Mucosa of gallbladder (tissue), 1 donor: Measurements from ENCODE around the gene VWA3A. TPM values are rescaled to one million over a fixed set of nuclear protein-coding genes. Genes with fewer than 3 reads are reported as not detected.
"Not testable (repeated sequence)": the region's sequence is repeated elsewhere in the genome, so short reads cannot be mapped to it uniquely, and the experiment has no call there.

Experiments used
- DNase-seq: peaks from one replicate; pipeline ENCODE4 v3.0.0-alpha.2; 2020; ENCODE audit warnings: low spot score
- total RNA-seq: library from RNA; stranded (reverse); gene quantifications from one replicate; pipeline ENCODE4 v1.2.1, GENCODE V29; 2021
- donor health status: DM: no; HTN: no; CAD: no.

Gene VWA3A
- total RNA-seq, 1 donor from 2014 or later: 0.32 TPM

DNA sequence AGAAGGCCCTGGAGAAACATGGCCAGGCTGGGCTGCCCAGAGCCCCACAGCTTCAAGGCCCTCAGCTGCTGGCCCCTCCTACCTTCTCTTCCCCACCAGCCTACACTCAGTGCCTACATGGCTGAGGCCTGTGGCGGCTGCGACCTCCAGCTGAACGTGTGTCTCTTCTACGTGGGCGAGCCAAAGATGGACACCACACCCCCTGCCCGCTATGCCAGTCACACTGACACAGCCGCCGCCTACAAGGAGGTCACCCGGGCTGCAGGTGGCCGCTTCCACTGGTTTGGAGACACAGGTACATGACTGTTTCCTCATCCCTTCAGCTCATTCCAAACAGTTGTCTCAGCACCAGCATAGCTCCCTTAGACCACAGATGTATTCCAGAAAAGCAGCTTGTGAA, 40.5 kb downstream of the VWA3A start:
- no peak for DNase-seq

DNA sequence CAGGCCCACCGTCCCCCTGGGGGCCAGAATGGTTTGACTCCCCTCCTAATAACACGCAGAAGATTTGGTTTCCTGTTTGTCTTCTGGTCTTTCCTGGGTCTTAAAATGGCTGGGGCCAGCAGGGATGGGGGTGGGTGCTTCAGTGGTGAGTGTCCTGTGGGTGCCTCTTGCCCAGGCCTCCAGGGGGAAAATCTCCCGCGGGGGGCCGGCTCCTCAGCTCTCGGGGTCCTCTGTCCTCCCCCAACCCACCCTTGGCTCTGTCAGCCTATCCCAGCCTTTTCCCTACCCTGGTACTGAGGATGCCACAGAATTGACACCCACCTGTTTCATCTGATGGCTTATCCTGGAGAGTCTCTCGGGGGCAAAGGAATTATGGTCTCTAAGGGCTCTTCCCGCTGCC, 46.1 kb downstream of the VWA3A start:
- no peak for DNase-seq

DNA sequence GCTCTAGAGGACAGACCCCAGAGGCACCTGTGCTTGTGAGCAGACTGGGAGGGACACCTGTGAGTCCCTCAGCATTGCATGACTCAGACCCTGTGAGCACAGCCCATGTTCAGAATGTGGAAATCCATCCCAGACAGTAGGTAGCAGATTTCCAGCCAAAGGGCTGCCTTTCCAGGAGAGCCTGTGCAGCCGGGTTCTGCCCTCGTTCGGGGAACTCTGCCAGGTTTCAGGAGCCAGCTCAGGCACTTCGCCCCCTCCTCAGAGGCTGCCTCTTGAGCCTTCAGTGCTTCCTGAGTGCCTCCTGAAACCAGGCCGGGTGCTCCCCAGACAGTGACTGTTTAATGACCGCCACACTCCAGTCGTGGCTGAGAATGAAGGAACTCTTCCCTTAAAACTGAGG, 46.7 kb downstream of the VWA3A start:
- DNase-seq: no peak

DNA sequence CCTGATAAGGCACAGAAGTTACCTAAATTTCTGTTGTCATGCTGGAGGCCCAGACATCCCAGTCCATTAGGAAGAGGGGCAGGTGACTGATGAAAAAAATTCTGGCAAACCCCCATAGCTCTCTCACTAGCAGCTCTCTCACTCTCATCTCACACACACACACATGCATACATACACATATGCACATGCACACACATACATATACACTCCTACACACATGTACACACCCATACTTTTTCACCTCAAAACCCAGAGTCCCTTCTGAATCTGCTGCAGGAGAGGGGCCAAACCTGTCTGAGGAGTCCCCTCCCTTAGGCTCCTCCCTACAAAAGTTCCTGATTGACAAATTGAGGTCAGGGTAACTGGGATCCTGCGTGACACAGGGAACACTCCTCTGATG, 47.4 kb downstream of the VWA3A start:
- no peak for DNase-seq

DNA sequence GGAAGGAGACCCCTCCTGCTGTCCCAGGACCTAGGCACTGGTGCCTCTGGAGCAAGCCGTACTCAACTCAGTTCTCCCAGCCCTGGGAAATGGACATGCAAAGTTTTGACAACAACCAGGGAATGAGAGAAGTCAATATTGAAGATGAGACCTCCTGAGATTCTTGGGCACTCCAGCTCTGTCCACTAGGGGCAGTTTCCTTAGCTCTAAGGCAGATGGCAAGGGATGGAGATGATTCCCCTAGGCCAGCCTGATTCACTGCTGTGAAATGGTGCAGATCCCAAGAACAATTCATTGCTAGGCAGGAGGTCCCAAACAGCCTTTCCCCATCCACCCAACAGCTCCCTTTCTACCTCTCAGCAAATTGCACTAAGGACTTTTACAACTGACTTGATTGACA, 49.4 kb downstream of the VWA3A start:
- no peak for DNase-seq

DNA sequence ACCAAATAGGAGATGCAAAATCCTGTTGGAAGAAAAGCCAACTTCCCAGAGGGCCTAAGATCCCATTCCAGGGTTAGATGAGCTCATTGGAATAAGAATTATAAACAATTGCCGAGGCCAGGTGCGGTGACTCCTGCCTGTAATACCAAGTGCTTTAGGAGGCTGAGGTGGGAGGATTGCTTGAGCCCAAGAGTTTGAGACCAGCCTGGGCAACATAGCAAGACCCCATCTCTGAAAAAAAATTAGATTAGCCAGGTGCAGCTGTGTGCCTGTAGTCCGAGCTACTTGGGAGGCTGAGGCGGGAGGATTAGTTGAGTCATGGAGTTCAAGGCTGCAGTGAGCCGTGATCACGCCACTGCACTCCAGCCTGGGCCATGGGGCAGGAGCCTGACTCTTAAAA, 52.2 kb downstream of the VWA3A start:
- no peak for DNase-seq

DNA sequence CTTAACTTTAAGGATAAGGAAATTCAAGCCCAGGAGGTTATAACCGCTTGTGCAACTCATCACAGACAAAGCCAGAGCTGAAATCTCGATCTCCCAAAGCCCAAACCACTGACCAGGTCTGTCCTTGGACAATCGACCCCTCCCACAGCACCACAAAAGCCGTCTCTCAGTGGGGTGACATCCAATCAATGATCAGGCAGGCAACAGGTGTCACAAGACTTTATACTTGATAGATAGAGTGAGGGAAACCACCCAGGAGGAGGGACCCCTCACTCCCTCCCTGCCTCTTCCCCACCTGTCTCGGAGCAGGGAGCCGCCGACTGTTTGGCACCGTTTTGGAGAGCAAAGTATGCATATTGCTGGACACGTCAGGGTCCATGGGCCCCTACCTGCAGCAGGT, 55.5 kb downstream of the VWA3A start:
- no peak for DNase-seq

DNA sequence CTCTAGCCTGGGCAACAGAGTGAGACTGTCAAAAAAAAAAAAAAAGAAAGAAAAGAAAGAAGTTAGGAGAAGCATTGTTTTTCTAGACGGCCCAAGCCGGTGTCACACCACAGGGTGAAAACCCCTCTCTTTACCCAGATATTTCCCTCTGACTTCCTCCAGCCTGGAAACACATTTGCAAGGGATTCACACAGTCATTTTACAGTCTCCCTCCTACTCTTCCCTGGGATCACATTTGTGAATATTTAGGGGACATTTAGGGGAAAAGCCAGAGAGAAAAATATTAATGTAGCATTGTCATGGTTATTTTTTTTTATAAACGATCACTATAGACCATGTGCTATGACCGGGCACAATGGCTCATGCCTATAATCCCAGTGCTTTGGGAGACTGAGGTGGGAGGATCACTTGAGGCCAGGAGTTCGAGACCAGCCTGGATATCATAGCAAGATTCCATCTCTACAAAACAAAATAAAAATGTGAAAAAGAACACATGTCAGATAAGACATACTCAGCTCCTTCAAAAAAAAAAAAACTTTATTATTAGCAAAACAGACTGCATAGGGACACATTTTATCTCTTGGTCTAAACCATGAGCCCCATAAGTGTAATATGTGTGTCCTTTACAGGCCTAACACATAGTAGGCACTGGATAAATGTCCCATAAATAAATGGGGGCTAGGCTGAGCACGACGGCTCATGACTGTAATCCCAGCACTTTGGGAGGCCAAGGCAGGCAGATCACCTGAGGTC, 59.1 kb downstream of the VWA3A start:
- no peak for DNase-seq

DNA sequence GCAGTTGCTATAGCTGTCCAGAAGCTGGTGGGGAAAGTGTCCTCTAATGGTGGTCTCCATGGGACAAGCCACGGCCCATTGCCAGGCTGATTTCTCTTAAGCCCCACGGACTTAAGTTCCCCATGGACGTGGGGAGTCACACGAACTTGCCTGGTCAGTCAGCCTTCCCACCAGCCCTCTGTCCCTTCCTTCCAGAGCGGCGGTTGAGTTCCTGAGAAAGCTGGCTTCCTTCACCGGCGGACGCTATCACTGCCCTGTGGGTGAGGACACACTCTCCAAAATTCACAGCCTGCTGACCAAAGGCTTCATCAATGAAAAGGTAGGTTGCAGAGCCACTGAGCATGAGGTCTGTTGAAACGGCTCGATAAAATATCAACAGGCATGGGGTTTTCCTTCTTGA, 60.0 kb downstream of the VWA3A start:
- DNase-seq: no peak

DNA sequence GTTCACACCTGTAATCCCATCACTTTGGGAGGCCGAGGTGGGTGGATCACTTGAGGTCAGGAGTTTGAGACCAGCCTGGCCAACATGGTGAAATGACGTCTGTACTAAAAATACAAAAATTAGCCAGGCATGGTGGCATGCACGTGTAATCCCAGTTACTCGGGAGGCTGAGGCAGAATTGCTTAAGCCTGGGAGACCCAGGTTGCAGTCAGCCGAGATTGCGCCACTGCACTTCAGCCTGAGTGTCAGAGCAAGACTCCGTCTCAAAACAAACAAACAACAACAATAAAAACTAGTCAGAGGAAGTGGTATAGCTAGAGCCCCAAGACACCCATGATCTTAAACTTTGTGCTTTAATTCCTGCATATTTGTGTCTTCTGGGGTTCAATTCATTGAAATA, 60.7 kb downstream of the VWA3A start:
- not testable (repeated sequence) for DNase-seq

DNA sequence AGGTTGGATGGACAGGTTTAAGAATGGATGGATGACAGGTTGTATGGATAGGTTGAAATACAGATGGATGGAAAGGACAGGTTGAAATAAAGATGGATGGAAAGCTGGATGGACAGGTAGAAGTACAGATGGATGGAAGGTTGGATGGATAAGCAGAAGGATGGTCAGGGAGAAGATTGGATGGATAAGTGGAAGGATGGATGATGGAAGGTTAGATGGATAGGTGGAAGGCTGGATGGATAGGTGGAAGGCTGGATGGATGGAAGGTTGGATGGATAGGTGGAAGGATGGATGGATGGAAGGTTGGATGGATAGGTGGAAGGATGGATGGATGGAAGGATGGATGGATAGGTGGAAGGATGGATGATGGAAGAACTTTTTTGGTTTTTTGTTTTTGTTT, 69.1 kb downstream of the VWA3A start:
- DNase-seq: no peak

DNA sequence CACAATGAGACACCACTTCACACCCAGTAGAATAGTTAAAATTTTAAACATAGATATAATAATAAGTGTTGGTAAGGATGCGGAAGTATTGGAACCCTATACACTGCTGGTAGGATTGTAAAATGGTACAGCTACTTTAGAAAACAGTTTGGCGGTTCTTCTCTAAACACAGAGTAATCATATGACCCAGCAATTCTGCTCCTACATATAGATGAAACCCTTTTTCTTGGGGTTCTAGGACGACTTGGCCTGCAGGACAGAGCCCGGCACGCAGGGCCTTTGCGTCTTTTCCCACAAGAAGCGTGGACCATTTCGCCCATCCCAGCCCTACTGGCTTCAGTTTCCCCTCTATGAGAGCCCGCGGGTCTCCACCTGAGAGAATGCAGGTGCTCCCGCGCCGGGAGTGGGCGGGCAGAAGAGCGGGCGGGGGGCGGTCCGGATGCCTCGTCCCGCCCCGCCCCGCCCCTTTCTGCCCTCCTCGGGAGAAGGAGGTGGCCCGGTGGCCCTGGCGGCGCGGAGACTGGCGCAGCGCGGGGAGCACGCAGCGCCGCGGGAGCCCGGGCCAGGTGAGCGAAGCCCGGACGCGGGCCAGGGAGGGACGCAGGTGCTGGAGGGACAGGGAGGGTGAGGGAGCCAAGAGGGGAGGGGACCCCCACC, 69.8 kb downstream of the VWA3A start, which contains the start of gene SDR42E2:
TSS of gene SDR42E2 (plus strand) at position 508 of the 657 bp plus-strand sequence. CDS start 3,077 bp downstream, outside the sequence.
- no peak for DNase-seq

DNA sequence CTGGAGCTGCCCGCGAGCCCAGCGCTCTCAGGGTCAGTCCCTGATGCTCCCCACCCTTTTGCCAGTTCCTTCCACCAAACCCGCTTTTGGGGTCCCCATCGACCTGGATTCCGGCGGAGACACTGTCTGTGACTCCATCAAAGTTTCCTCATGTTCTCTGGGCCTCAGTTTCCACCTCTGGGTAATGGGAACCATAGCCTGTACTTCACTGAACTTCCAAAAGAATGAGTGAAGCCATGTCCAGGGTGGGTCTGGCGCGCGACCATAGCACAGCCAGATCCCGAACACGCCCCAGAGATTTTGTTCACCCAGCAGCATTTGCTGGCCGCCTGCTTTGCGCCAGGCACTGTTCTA, 70.3 kb downstream of the VWA3A start:
- DNase-seq: no peak

DNA sequence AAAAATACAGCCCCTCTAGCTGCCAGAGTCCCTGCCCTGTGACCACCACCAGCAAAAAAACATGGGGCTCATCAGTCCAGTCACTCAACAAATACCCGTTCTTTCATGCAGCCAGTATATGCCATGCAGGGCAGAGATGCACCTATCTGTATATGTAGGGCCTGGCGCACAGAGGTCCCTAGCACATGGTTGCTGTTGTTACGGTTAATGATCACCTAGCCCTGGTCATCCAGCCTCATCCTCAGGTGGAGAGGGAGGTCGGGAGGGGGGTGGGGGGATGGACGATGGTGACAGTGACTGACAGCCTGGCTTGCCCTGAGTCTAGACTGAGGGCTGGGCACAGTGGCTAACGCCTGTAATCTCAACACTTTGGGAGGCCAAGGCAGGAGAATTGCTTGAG, 71.5 kb downstream of the VWA3A start:
- DNase-seq: no peak

DNA sequence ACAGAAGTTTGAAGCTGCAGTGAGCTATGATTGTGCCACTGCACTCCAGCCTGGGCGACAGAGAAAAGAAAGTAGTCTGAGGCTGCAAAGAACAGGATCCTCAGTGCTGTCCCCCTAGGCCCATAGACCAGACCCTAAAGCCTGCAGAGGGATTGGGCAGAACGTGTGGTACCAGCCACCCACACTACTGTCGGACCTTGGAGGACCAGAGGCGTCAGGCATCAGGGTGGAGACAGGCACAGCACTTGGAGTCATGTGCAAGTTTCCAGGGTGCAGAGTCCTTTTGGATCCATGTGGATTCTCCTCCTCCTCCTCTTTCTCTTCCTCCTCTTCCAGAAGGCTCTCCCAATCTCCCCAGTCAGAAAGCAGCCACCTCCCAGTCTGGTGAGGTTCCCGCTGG, 72.1 kb downstream of the VWA3A start:
- DNase-seq: no peak

DNA sequence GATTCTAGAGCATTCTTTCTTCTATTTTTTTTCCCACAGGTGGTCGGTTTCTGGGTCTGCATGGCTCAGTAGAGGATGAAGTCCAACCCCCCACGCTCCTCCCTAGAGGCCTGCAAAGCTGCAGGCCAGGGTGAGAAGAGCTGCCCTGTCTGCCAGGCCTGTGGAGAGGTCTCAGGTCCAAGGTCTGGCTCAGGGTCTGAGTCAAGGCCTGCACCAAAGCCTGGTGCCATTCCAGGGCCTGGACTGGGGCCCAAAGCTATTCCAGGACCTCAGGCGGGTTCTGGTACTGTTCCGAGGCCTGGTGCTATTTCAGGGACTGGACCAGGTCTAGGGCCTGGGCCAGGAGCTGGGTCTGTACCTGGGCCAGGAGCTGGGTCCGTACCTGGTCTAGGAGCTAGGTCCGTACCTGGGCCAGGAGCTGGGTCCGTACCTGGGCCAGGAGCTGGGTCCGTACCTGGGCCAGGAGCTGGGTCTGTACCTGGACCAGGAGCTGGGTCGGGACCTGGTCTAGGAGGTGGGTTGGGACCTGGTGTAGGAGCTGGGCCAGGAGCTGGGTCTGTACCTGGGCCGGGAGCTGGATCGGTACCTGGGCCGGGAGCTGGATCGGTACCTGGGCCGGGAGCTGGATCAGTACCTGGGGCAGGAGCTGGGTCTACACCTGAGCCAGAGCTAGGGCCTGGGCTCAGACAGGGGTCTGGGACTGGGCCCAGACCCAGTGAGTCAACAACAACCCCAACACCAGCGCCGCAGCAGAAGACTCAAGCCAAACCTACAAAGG, 73.4 kb downstream of the VWA3A start:
- no peak for DNase-seq

DNA sequence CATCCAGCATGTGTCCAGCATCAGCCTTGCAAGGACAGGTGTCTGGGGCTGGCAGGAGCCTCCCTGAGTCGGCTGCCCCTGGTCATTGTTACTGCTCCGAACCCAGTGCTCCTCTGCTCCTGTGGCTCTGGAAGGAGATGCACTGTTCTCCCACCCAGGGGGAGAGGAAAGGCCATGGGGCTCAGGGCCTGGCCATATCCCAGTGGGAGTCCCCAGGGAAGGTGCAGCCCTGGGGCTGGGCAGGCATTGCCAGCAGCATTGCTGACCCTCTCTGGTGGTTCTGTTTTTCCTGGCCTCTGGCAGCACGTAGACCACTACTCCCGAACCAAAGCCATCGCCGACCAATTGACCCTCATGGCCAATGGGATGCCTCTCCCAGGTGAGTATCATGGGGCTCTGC, 79.6 kb downstream of the VWA3A start:
- DNase-seq: no peak

DNA sequence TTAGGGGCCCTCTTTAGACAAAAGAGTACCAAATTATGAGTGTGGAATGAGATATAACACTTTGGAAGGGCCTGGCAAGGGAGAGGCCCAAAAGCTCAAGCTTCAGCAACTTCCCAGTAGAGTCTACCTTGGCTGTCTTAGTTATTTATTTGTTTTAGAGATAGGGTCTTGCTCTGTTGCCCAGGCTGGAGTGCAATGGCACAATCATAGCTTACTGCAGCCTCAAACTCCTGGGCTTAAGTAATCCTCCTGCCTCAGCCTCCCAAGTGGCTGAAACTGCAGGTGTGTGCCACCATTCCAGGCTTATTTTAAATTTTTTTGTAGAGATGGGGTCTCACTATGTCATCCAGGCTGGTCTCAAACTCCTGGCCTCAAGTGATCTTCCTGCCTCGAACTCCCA, 80.3 kb downstream of the VWA3A start:
- not testable (repeated sequence) for DNase-seq

DNA sequence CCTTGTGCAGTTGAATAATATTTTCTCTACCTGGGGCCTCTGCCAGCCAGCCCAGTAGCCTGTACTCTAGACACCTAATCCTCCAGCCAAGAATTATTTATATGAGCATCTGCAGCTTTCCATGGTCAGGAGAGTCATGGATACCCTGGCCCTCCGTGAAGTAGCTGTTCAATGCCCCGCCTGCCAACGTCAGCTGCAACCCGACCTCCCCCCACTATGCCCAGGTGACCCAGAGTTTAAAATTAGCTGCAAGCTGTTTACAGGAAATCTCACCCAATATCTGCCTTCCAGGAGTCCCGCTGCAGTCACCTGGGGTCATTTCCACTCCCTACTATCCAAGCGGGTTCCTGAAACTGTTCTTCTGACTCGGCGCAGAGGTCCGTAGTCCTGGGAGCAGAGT, 82.3 kb downstream of the VWA3A start:
- no peak for DNase-seq

DNA sequence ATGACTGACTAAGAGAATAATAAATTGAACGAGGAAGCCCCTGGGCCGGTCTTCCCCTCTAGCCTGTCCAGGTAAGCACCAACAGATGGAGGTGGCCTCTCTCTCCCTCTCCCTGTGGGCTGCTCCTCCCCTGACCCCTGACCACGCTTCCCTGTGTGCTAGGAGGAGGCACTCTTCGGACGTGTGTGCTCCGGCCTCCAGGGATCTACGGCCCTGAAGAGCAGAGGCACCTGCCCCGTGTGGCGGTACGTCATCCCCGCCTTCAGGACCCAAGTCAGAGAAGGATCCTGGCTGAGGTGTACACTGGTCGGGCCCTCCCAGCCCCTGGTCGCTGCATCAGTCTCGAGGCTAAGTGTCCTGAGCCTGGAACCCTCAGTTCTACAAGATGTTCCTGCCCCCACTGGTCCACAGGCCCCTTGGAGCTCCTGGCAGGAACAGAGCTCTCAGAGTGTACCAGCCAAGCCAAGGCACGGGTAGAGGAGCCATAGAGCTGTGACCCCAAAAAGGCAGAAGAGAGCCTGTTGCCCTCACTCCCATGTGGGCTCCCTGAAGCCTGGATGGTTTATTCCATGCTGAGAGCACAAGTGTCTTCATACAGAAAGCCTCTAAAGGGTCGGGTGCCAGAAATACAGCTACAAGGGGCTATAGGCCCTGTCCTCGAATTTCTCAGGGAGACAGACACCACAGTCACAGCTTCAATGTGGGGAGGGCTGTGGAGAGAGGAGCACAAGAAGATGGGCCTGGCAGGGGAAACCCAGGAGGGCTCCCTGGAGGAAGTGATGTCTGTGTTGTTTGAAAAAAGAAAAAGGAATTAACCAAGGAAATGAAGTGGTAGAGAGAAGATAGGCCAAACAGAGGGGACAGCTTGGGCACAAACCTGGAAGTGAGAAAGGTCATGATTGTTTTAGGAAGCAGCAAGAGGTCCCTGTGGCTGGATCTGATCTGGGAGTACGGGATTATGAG, 85.9 kb downstream of the VWA3A start:
- DNase-seq: no peak

DNA sequence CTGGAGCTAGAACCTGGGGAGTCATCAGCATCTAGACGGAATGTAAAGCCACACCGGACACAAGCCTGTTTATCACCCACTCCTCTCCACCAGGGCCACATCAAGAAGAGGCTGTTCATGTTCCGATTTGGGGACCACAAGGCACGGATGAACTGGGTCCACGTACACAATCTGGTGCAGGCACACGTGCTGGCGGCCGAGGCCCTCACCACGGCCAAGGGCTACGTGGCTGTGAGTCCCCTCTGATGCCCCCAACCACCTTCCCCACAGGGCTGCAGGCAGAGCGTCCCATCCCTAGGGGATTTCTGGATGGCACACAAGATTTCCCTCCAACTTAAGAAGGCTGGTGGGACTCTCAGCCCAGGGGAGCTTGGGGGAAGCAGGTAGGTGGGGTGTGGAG, 89.1 kb downstream of the VWA3A start:
- DNase-seq: no peak

DNA sequence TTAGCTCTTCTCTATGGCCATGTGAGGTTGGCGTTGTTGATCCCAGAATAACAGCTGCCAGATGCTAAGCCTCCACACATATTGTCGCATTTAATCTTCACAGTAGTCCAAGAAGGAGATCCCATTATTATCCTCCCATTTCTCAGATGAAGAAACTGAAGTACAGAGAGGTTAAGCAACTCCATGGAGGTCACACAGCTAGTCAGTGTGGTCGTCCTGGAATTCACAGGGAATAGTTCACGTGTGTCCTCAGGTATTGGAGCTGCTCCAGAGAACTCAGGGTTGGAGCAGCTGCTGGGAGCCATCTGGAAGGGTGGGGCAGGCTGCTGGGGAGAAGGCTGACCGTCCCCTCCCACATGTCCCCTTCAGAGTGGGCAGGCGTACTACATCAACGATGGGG, 89.5 kb downstream of the VWA3A start:
- no peak for DNase-seq
